Heart left ventricle (tissue), 16 donors: ENCODE results near the gene MALL. TPM values are rescaled to one million over a fixed set of nuclear protein-coding genes. Genes with fewer than 3 reads are reported as not detected.
A peak's percentile ranks its signal among the peaks of the same experiment; 100 is the strongest.

ENCODE experiments used
- ATAC-seq, 4 donors: fragments of 200-7000 bp; cut with Tn5 transposase; one replicate each; pipeline ENCODE4 v1.9.1; 2020 to 2022; ENCODE audit warnings: moderate library complexity in 4 of 4, mild to moderate bottlenecking in 3 of 4, moderate number of reproducible peaks in 1 of 4
- DNase-seq, 5 donors: peaks; one replicate each; pipeline ENCODE4 v3.0.0-alpha.2; 2020
- H3K27ac ChIP-seq, 12 donors: fragments of 200-600 bp; sonication (generic) in 4 of 12; one replicate each; pipeline versions ENCODE4 v1.5.0 to v1.8.0; 2016 to 2022; ENCODE audit warnings: mild to moderate bottlenecking in 2 of 12
- H3K27me3 ChIP-seq, 9 donors: fragments of 200-600 bp; sonication (generic) in 2 of 9; one replicate each; pipeline versions ENCODE4 v1.5.1 to v1.8.0; 2016 to 2022; ENCODE audit warnings: mild to moderate bottlenecking in 3 of 9
- H3K36me3 ChIP-seq, 9 donors: fragments of 200-600 bp; sonication (generic) in 2 of 9; one replicate each; pipeline versions ENCODE4 v1.5.0 to v1.8.0; 2018 to 2022; ENCODE audit warnings: mild to moderate bottlenecking in 2 of 9
- H3K4me1 ChIP-seq, 12 donors: fragments of 200-600 bp; sonication (generic) in 4 of 12; one replicate each; pipeline versions ENCODE4 v1.5.0 to v1.8.0; 2016 to 2022; ENCODE audit warnings: mild to moderate bottlenecking in 3 of 12
- H3K4me3 ChIP-seq, 12 donors: fragments of 200-600 bp; sonication (generic) in 4 of 12; one replicate each; pipeline versions ENCODE4 v1.5.0 to v1.8.0; 2017 to 2022; ENCODE audit warnings: mild to moderate bottlenecking in 9 of 12, moderate library complexity in 4 of 12
- H3K9me3 ChIP-seq, 12 donors: fragments of 200-600 bp; sonication (generic) in 4 of 12; one replicate each; pipeline versions ENCODE4 v1.5.0 to v1.8.0; 2016 to 2022; ENCODE audit warnings: mild to moderate bottlenecking in 1 of 12
- POLR2A ChIP-seq, 2 donors: fragments of 450-650 bp; IDR thresholded peaks; one replicate each; pipeline ENCODE4 v1.6.1; 2017; ENCODE audit warnings: antibody characterized with exemption in 2 of 2, mild to moderate bottlenecking in 2 of 2, moderate library complexity in 2 of 2
- WGBS, 4 donors: extraction: QIAGEN DNeasy Blood & Tissue Kit in 2 of 4; methylation state at CpG; one replicate each; pipeline versions ENCODE4 v1.1.5 to v1.1.7; 2013 to 2018; 5-methylcytosine and 5-hydroxymethylcytosine counted together
- intact Hi-C, 10 donors: fragments of 100-400 bp; cut with DNase I; formaldehyde crosslinking; loops; one replicate each; pipeline versions ENCODE4 v1.11.1 to v1.14.2; 2022
- polyA plus RNA-seq, 2 donors: library from polyadenylated mRNA; stranded (reverse); fragments of 200-250 nt; gene quantifications; one replicate each; pipeline ENCODE4 v1.2.3, GENCODE V29; 2013
- total RNA-seq, 9 donors: library from RNA; depleted of rRNA in 2 of 9; stranded (reverse); fragments of >200 nt in 2 of 9; fragmentation: NEBNext Ultra II Directional in 3 of 9; extraction: Animal tissue kit (Norgen Biotek cat#: 25700) in 3 of 9; gene quantifications; one replicate each; pipeline versions ENCODE4 v1.1.0 to v1.2.4, GENCODE V29; 2016 to 2023
- TF ChIP-seq, protein P1 (sequence below), 12 donors: fragments of 200-600 bp; sonication (generic) in 4 of 12; IDR thresholded peaks; one replicate each; pipeline versions ENCODE4 v1.5.0 to v1.8.0; 2018 to 2022; ENCODE audit warnings: antibody characterized with exemption in 12 of 12, mild to moderate bottlenecking in 5 of 12
- donor health status: ischemic (EF 13 %, LVEDD 7.1; RV severe dilation, severe dysfunction).
- donor health status: healthy with polysubstance abuse.
- donor health status: DM: no; HTN: yes; CAD: no.
- donor health status: DM: no; HTN: no; CAD: no.
- donor health status: ischemic (EF 25% LVEDD 6.9; RV normal size, moderate dysfunction).
- donor health status: ischemic (EF 25% LVEDD 5.7; RV mildly dilated, moderate dysfunction).
- donor health status: healthy.
- donor health status: DM: yes; HTN: yes; CAD: no.
- donor health status: ischemic (EF 35%, LVEDD 5.7; RV mildly dilated, moderate dysfunction).
- donor health status: nonischemic (EF 11% LVEDD 7.7; RV severe dilation, severe dysfunction).
- donor health status: DM: yes; HTN: yes; CAD: no.
- donor health status: PGD.
- donor health status: ischemic (EF 29% LVEDD 5.4; RV normal size, mild dysfunction).
- donor health status: nonischemic (EF 23%, LVEDD 6.1; RV moderate dilation, normal function).

Gene MALL
- total and polyA plus RNA-seq, 11 donors = 6.9 to 36.7 (median 14.1) TPM

DNA sequence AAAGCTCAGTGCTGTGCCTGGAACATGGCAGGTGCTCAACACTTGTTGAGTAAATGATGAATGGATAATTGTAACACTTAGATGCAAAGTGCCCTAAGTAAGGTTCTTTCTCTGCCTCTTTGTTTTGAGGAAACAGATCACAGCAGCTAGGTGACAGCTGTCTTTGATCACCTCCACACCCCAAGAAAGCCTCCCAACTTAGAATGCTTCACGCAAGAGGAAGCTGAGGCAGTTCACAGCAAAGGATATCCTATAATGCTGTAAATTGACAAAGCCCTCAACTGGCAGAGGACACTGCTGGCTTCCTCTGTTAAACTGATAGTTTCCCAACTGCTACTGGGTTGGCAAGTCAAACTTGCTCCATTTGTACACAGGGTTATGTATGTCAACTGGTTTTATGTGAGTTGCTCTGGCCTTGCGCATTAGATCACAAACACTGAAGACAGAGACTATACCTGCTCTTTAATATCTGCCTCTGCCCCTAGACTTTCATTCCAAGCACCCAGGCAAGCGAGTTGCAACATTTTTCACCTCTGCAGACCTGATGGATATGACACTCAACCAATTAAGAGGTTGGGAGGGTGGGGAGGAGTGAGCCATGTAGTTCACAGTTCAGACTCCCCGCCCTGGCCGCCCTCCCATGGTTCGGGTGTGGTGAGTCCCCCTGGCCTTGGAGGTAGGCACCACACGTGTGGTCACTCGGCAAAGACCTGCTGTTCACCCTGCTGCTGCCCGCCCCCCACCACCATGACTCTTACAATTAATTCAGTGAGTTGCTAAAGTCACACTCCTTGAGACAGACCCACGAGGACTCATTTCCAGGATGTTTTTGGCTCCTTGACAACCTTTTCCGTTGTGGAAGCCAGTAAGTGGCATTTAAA lies 4.8 kb upstream of the MALL start:
- Histone ChIP-seq H3K4me3 (no peak overlapping the region), H3K9me3 (no peaks in the 10 kb centered on the region), H3K27ac (peak overlapping the region in 10 of 12 donors; percentile 8 to 78 (median 56)), H3K4me1 (peaks cover 0 to 50% (median 23%) of the 10 kb centered on the region in 12 donors), H3K36me3 (no peaks in the 10 kb centered on the region), H3K27me3 (peaks cover 0 to 19% (median 12%) of the 10 kb centered on the region in 9 donors)
- intact Hi-C loops = no loop called here
- ATAC-seq (peak in 3 of 4 donors; percentile 8 to 68 (median 28)), DNase-seq (peak in 1 of 5 donors; percentile 35)
- no peak for TF ChIP-seq POLR2A (IDR thresholded peaks at IDR 0.05)
- TF ChIP-seq, protein P1, sequence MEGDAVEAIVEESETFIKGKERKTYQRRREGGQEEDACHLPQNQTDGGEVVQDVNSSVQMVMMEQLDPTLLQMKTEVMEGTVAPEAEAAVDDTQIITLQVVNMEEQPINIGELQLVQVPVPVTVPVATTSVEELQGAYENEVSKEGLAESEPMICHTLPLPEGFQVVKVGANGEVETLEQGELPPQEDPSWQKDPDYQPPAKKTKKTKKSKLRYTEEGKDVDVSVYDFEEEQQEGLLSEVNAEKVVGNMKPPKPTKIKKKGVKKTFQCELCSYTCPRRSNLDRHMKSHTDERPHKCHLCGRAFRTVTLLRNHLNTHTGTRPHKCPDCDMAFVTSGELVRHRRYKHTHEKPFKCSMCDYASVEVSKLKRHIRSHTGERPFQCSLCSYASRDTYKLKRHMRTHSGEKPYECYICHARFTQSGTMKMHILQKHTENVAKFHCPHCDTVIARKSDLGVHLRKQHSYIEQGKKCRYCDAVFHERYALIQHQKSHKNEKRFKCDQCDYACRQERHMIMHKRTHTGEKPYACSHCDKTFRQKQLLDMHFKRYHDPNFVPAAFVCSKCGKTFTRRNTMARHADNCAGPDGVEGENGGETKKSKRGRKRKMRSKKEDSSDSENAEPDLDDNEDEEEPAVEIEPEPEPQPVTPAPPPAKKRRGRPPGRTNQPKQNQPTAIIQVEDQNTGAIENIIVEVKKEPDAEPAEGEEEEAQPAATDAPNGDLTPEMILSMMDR (IDR thresholded peaks at IDR 0.05) = no peak
- 58 to 66% (median 62%) methylated on average over 11 of the region's 11 CpGs for WGBS, 4 donors

DNA sequence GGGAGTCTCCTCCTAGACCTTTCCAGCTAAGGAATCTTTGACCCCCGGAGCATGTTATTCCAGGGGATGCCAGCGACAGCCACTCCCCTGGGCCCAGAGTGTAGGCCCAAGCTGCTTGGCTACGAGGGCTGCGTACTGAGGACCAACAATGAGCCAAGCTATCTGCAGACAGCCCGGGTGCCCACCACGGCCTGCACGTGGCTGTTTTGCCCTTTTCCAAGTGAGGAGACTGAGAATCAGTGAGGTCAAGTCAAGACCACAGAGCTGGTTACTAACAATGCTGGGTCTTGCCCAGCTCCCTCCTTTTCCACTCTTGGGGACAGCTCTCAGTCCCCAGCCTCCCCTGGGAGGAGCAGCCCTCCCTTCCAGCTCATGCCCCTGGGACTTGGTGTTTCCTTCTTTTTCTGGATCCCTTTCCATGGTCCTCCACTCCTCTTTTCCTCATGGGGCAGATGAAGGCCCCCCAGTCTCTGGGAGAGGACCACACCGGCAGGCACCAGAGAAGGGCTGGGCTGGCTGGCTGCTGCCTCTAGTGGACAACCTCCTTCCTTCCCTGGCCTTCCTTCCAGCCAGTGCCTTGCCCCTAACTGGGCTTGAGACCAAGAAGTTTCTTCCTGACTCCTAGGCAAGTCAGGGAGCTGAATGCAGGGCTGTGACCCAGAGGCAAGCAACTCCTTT lies 550 bp upstream of the MALL start:
- H3K9me3 ChIP-seq = no peaks in the 10 kb centered on the region
- H3K4me1 ChIP-seq = peaks cover 0 to 50% (median 23%) of the 10 kb centered on the region in 12 donors
- H3K27me3 ChIP-seq = peaks cover 0 to 27% (median 17%) of the 10 kb centered on the region in 9 donors
- H3K4me3 ChIP-seq = peak overlapping the region; percentile 20 to 69 (median 56)
- no peaks in the 10 kb centered on the region for H3K36me3 ChIP-seq
- intact Hi-C loops = loop anchor here in 3 of 10 donors (2.0 to 5.0 kb wide), 2 partner anchors 41 kb away; no protein-coding TSS in a partner anchor
- WGBS, 4 donors = 2 to 13% (median 8%) methylated on average over 3 to 8 of the region's 8 CpGs
- DNase-seq (peak; percentile 64 to 76 (median 66)), ATAC-seq (peak; percentile 72 to 83 (median 75))
- TF ChIP-seq, protein P1 (IDR thresholded peaks at IDR 0.05) = peak; percentile 25 to 73 (median 52)
- no peak for TF ChIP-seq POLR2A (IDR thresholded peaks at IDR 0.05)
- peak overlapping the region; percentile 30 to 88 (median 84) for H3K27ac ChIP-seq

DNA sequence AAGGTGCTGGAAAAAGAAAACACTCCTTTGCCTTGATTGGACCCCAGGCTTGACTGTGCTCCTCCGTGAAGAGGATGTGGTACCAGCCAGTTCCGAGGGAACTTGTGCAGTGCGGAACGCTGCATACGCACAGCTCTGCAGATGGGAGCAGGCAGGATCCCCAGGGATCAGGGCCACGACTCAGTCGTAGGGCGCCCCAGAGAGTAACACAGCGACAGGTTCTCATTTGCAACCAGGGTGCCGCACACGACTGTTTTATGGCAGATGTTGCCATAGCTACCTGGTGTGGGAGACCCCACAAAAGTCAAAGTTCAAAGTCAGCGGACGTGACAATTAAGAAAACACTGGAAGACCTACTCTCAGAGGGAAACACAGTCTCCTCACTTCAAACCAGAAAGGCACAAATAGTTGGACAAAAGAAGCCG lies 779 bp downstream of the MALL start:
- Histone ChIP-seq H3K4me1 (peaks cover 0 to 40% (median 16%) of the 10 kb centered on the region in 12 donors), H3K27me3 (peaks cover 0 to 27% (median 17%) of the 10 kb centered on the region in 9 donors), H3K4me3 (peak overlapping the region; percentile 20 to 69 (median 56)), H3K9me3 (peaks cover 0 to 6% (median 0%) of the 10 kb centered on the region in 12 donors), H3K27ac (peak overlapping the region; percentile 37 to 88 (median 84)), H3K36me3 (no peaks in the 10 kb centered on the region)
- intact Hi-C loops = loop anchor here in 4 of 10 donors (1.0 to 5.0 kb wide), 3 partner anchors 9 to 42 kb away; no protein-coding TSS in a partner anchor
- TF ChIP-seq, protein P1 (IDR thresholded peaks at IDR 0.05) = no peak
- no peak for TF ChIP-seq POLR2A (IDR thresholded peaks at IDR 0.05)
- WGBS, 4 donors = 61 to 79% (median 67%) methylated on average over 10 to 14 of the region's 14 CpGs
- DNase-seq = no peak
- no peak for ATAC-seq
